H1 (cell line): ENCODE data around the gene CRAT. TPM values are rescaled to one million over a fixed set of nuclear protein-coding genes. Genes with fewer than 3 reads are reported as not detected.

ENCODE experiments used
- CTCF ChIA-PET: fragments of 300-600 bp; sonication (Branson Sonifier 250); formaldehyde crosslinking; loops from one replicate; lab custom pipeline; 2021; ENCODE audit not compliant: partially characterized antibody; lab: Charles Lee
- POLR2A ChIA-PET: fragments of 300-600 bp; sonication (Branson Sonifier 250); formaldehyde crosslinking; loops from one replicate; lab custom pipeline; 2021; ENCODE audit warnings: inconsistent platforms; ENCODE audit not compliant: partially characterized antibody; lab: Charles Lee
- DNase-seq, 2 experiments: peaks; one replicate each; pipeline versions ENCODE4 v3.0.0 to v3.0.0-alpha.2; 2010 to 2022; ENCODE audit warnings: low spot score in 2 of 2, low read depth in 1 of 2, mixed read lengths in 1 of 2
- FAIRE-seq: peaks from 2 replicates; lab custom pipeline; 2011; peaks lifted over from hg19 to GRCh38; lab: Jason Lieb, UNC
- H2AFZ ChIP-seq: 2 replicates; pipeline ENCODE4 v1.8.1; 2012; ENCODE audit warnings: low read length, inconsistent platforms
- H2AK5ac ChIP-seq: 2 replicates; pipeline ENCODE4 v1.6.1; 2013; ENCODE audit warnings: low read depth, low read length
- H2BK120ac ChIP-seq: replicated peaks from 2 replicates; pipeline ENCODE3; 2013; ENCODE audit warnings: low read depth, low read length, inconsistent platforms
- H2BK12ac ChIP-seq: 2 replicates; pipeline ENCODE4 v1.6.1; 2013; ENCODE audit warnings: low read depth, low read length
- H2BK15ac ChIP-seq: 2 replicates; pipeline ENCODE4 v1.6.1; 2013; ENCODE audit warnings: low read length
- H2BK20ac ChIP-seq: 2 replicates; pipeline ENCODE4 v1.6.1; 2013; ENCODE audit warnings: low read length
- H2BK5ac ChIP-seq: 2 replicates; pipeline ENCODE4 v1.6.1; 2013; ENCODE audit warnings: low read depth, low read length
- H3K14ac ChIP-seq: 2 replicates; pipeline ENCODE4 v1.6.1; 2013; ENCODE audit warnings: inconsistent platforms; ENCODE audit not compliant: insufficient read length
- H3K18ac ChIP-seq: 2 replicates; pipeline ENCODE4 v1.6.1; 2013; ENCODE audit warnings: low read length; ENCODE audit errors: extremely low read depth
- H3K23ac ChIP-seq: 2 replicates; pipeline ENCODE4 v1.6.1; 2013; ENCODE audit warnings: inconsistent platforms; ENCODE audit not compliant: insufficient read length
- H3K23me2 ChIP-seq: 2 replicates; pipeline ENCODE4 v1.6.1; 2013; ENCODE audit warnings: low read depth, low read length
- H3K27ac ChIP-seq: 2 replicates; pipeline ENCODE4 v1.6.1; 2011; ENCODE audit warnings: low read depth, low read length, inconsistent platforms
- H3K27me3 ChIP-seq, 4 experiments: replicated peaks in 1 of 4; 1 replicate in 1 of 4; 2 replicates in 3 of 4; pipeline versions ENCODE4 v1.6.1 to v1.8.1; 2011 to 2013; ENCODE audit warnings: low read length in 3 of 4, mild to moderate bottlenecking in 3 of 4, inconsistent platforms in 2 of 4, mixed read lengths in 2 of 4, moderate library complexity in 1 of 4; ENCODE audit not compliant: control insufficient read depth in 3 of 4, insufficient read depth in 3 of 4; ENCODE audit errors: extremely low read depth in 1 of 4
- H3K36me3 ChIP-seq, 4 experiments: 2 replicates each; pipeline versions ENCODE4 v1.6.1 to v1.8.1; 2011 to 2013; ENCODE audit warnings: mild to moderate bottlenecking in 4 of 4, low read length in 3 of 4, moderate library complexity in 2 of 4, control low read depth in 1 of 4, inconsistent platforms in 1 of 4; ENCODE audit not compliant: insufficient read depth in 4 of 4, control insufficient read depth in 2 of 4
- H3K4ac ChIP-seq: replicated peaks from 2 replicates; pipeline ENCODE3; 2013; ENCODE audit warnings: low read length, low read depth, mixed read lengths, inconsistent platforms; ENCODE audit not compliant: insufficient read length
- H3K4me1 ChIP-seq, 4 experiments: replicated peaks in 1 of 4; 1 replicate in 1 of 4; 2 replicates in 3 of 4; pipeline versions ENCODE4 v1.6.1 to v1.8.1; 2011 to 2013; ENCODE audit warnings: low read length in 3 of 4, inconsistent platforms in 2 of 4, mixed read lengths in 1 of 4; ENCODE audit not compliant: insufficient read depth in 4 of 4, control insufficient read depth in 3 of 4
- H3K4me2 ChIP-seq, 2 experiments: 2 replicates each; pipeline versions ENCODE4 v1.6.1 to v1.8.1; 2011 to 2013; ENCODE audit warnings: low read depth in 2 of 2, low read length in 2 of 2, control low read depth in 1 of 2, inconsistent platforms in 1 of 2, mild to moderate bottlenecking in 1 of 2; ENCODE audit not compliant: insufficient read depth in 1 of 2
- H3K4me3 ChIP-seq, 4 experiments: fragments of 200-600, 300-600 bp in 1 of 4; sonication (generic), shearing (Covaris generic), sonication (Bioruptor Twin) in 1 of 4; 2 replicates each; pipeline versions ENCODE4 v1.5.1 to v1.8.1; 2011 to 2016; ENCODE audit warnings: low read length in 4 of 4, low read depth in 3 of 4, control low read depth in 2 of 4, inconsistent platforms in 2 of 4, mild to moderate bottlenecking in 2 of 4, mixed read lengths in 1 of 4, moderate library complexity in 1 of 4; ENCODE audit not compliant: insufficient read depth in 2 of 4; ENCODE audit errors: extremely low read depth in 1 of 4
- H3K56ac ChIP-seq: replicated peaks from 2 replicates; pipeline ENCODE3; 2013; ENCODE audit warnings: low read depth, mild to moderate bottlenecking, mixed read lengths, low read length, inconsistent platforms; ENCODE audit not compliant: insufficient read length
- H3K79me1 ChIP-seq: 2 replicates; pipeline ENCODE4 v1.6.1; 2013; ENCODE audit warnings: low read depth, low read length, control low read depth
- H3K79me2 ChIP-seq, 2 experiments: 2 replicates each; pipeline versions ENCODE4 v1.6.1 to v1.8.1; 2012 to 2013; ENCODE audit warnings: low read length in 2 of 2, mild to moderate bottlenecking in 2 of 2, inconsistent platforms in 1 of 2; ENCODE audit not compliant: insufficient read depth in 2 of 2, control insufficient read depth in 1 of 2
- H3K9ac ChIP-seq, 4 experiments: replicated peaks in 1 of 4; 1 replicate in 1 of 4; 2 replicates in 3 of 4; pipeline versions ENCODE4 v1.6.1 to v1.8.1; 2011 to 2013; ENCODE audit warnings: low read depth in 3 of 4, low read length in 3 of 4, control low read depth in 2 of 4, mild to moderate bottlenecking in 2 of 4, moderate library complexity in 2 of 4, inconsistent platforms in 1 of 4; ENCODE audit errors: extremely low read depth in 1 of 4
- H3K9me3 ChIP-seq, 2 experiments: 2 replicates each; pipeline versions ENCODE4 v1.6.1 to v1.8.1; 2012 to 2013; ENCODE audit warnings: mild to moderate bottlenecking in 2 of 2, moderate library complexity in 2 of 2, control low read depth in 1 of 2, inconsistent platforms in 1 of 2, low read depth in 1 of 2, low read length in 1 of 2, mixed read lengths in 1 of 2; ENCODE audit not compliant: insufficient read depth in 2 of 2
- H4K20me1 ChIP-seq, 2 experiments: replicated peaks in 1 of 2; 2 replicates each; pipeline versions ENCODE3 to v1.8.1; 2011 to 2013; ENCODE audit warnings: inconsistent platforms in 2 of 2, low read length in 2 of 2, mild to moderate bottlenecking in 1 of 2; ENCODE audit not compliant: insufficient read depth in 2 of 2, control insufficient read depth in 1 of 2
- H4K5ac ChIP-seq: 2 replicates; pipeline ENCODE4 v1.6.1; 2013; ENCODE audit warnings: low read length, low read depth, mixed read lengths, inconsistent platforms; ENCODE audit not compliant: insufficient read length
- H4K8ac ChIP-seq: 2 replicates; pipeline ENCODE4 v1.8.0; 2013; ENCODE audit warnings: mild to moderate bottlenecking, moderate library complexity, low read length, inconsistent platforms; ENCODE audit not compliant: insufficient read depth; ENCODE audit errors: extremely low read depth
- H4K91ac ChIP-seq: replicated peaks from 2 replicates; pipeline ENCODE3; 2013; ENCODE audit warnings: low read length, mixed read lengths, inconsistent platforms; ENCODE audit not compliant: insufficient read length
- BACH1 ChIP-seq: IDR thresholded peaks from 2 replicates; pipeline ENCODE4 v1.6.1; 2012; ENCODE audit warnings: low read length, improper control_type of control experiment
- CTCF ChIP-seq, 3 experiments: IDR thresholded peaks; 1 replicate in 2 of 3; 2 replicates in 1 of 3; pipeline versions ENCODE4 v1.5.1 to v1.6.1; 2011; ENCODE audit warnings: low read length in 3 of 3, mild to moderate bottlenecking in 3 of 3, inconsistent platforms in 2 of 3, low read depth in 1 of 3, moderate library complexity in 1 of 3; ENCODE audit not compliant: insufficient read depth in 1 of 3; ENCODE audit errors: control extremely low read depth in 1 of 3
- E2F6 ChIP-seq: IDR thresholded peaks from 2 replicates; pipeline ENCODE4 v1.6.1; 2012; ENCODE audit warnings: inconsistent platforms
- EZH2 ChIP-seq: fragments of 200-600 bp; sonication (generic); IDR thresholded peaks from 2 replicates; pipeline ENCODE4 v1.7.1; 2012; ENCODE audit warnings: low read depth, mild to moderate bottlenecking, moderate library complexity, low read length, inconsistent platforms; ENCODE audit not compliant: severe bottlenecking
- JUND ChIP-seq: IDR thresholded peaks from 2 replicates; pipeline ENCODE4 v1.6.1; 2011; ENCODE audit warnings: mild to moderate bottlenecking, improper control_type of control experiment, low read length
- MAFK ChIP-seq: IDR thresholded peaks from 2 replicates; pipeline ENCODE4 v1.6.1; 2012; ENCODE audit warnings: low read depth, mild to moderate bottlenecking, improper control_type of control experiment, low read length
- NRF1 ChIP-seq: IDR thresholded peaks from 2 replicates; pipeline ENCODE4 v1.6.1; 2011; ENCODE audit warnings: mild to moderate bottlenecking, low read depth, low read length, improper control_type of control experiment
- PHF8 ChIP-seq: fragments of 200-600 bp; sonication (generic); conservative IDR thresholded peaks from 2 replicates; pipeline ENCODE4 v1.7.1; 2012; ENCODE audit warnings: low read depth, mild to moderate bottlenecking, inconsistent platforms, low read length, moderate library complexity
- POLR2A ChIP-seq, 2 experiments: IDR thresholded peaks; 1 replicate in 1 of 2; 2 replicates in 1 of 2; pipeline ENCODE4 v1.6.1; 2011; ENCODE audit warnings: low read depth in 2 of 2, low read length in 2 of 2, mild to moderate bottlenecking in 2 of 2; ENCODE audit errors: control extremely low read depth in 1 of 2
- USF2 ChIP-seq: IDR thresholded peaks from 2 replicates; pipeline ENCODE4 v1.6.1; 2011; ENCODE audit warnings: low read length, improper control_type of control experiment
- WGBS, 2 experiments: shearing (Covaris generic) in 1 of 2; methylation state at CpG; one replicate each; pipeline versions ENCODE4 v1.1.6 to v1.1.7; 2013 to 2015; ENCODE audit warnings: low lambda C conversion rate in 2 of 2, mixed read lengths in 2 of 2, inconsistent platforms in 1 of 2, low coverage in 1 of 2, missing lambda C conversion rate in 1 of 2; ENCODE audit not compliant: insufficient replicate concordance in 2 of 2, insufficient coverage in 1 of 2, insufficient read length in 1 of 2; ENCODE audit errors: extremely low coverage in 1 of 2, missing lambda C conversion rate in 1 of 2; 5-methylcytosine and 5-hydroxymethylcytosine counted together
- polyA plus RNA-seq, 7 experiments: library from polyadenylated mRNA; depleted of rRNA in 3 of 7; stranded (reverse) in 5 of 7; unstranded in 2 of 7; fragments of >200 nt in 5 of 7; fragments of 200-250 nt in 2 of 7; gene quantifications; 1 replicate in 5 of 7; 2 replicates in 1 of 7; 4 replicates in 1 of 7; pipeline versions ENCODE4 v1.2.1 to v1.2.3, GENCODE V29; 2011 to 2013; ENCODE audit warnings: missing spikeins in 2 of 7, mixed read lengths in 2 of 7
- total RNA-seq: library from RNA; stranded (reverse); fragmentation: NEBNext Ultra II Directional; extraction: Animal tissue kit (Norgen Biotek cat#: 25700); gene quantifications from 2 replicates; pipeline ENCODE4 v1.2.1, GENCODE V29; 2021

CRAT gene
- total and polyA plus RNA-seq, 2 of the 8 experiments (the other 6 are each of a cell fraction or from before 2014, with no cell fraction given): 8.2 to 17.3 TPM

GRCh38 chr9:129107651-129108050 is 2.9 kb downstream of the CRAT start:
- Histone ChIP-seq H3K23me2 (peaks cover 10% of the 10 kb centered on the region), H3K56ac (no peak overlapping the region), H3K79me1 (no peaks in the 10 kb centered on the region), H2BK5ac (0 out of 2 replicates have a peak overlapping the region, but pooled peaks have one; percentile 16), H4K20me1 (no peaks in the 10 kb centered on the region), H3K18ac (no peak overlapping the region), H3K27me3 (peaks cover 0 to 15% (median 13%) of the 10 kb centered on the region in 4 experiments; a peak in 5 of 7 replicates), H3K4me2 (no peak overlapping the region), H2AK5ac (no peak overlapping the region), H3K4ac (no peak overlapping the region), H3K79me2 (peaks cover 0 to 10% of the 10 kb centered on the region in 2 experiments; a peak in 2 of 4 replicates), H2BK12ac (no peak overlapping the region), H4K5ac (no peak overlapping the region), H4K8ac (no peak overlapping the region), H3K14ac (no peak overlapping the region), H2BK20ac (no peak overlapping the region), H2BK15ac (0 out of 2 replicates have a peak overlapping the region, but pooled peaks have one; percentile 46), H3K4me1 (peaks cover 0 to 5% (median 4%) of the 10 kb centered on the region in 4 experiments; a peak in 3 of 7 replicates), H4K91ac (no peak overlapping the region), H3K4me3 (no peak overlapping the region), H2AFZ (no peak overlapping the region), H2BK120ac (no peak overlapping the region), H3K23ac (no peak overlapping the region), H3K27ac (no peak overlapping the region), H3K9ac (no peak overlapping the region), H3K36me3 (no peaks in the 10 kb centered on the region), H3K9me3 (no peaks in the 10 kb centered on the region)
- no peak for DNase-seq
- ChIA-PET POLR2A (interaction anchor here (1.4 kb wide), 1 partner anchor 12 kb away, joined by 5 read pairs; no protein-coding TSS in a partner anchor), CTCF (no interaction called here)
- FAIRE-seq: no peak
- 94% methylated on average over 13 of the region's 13 CpGs; no CpG with 5 or more reads in 1 of the 2 experiments for WGBS, 2 experiments
- no peak for TF ChIP-seq JUND
- TF ChIP-seq USF2: no peak
- no peak for TF ChIP-seq POLR2A (IDR thresholded peaks at IDR 0.05; ENCODE audit: control extremely low read depth in 1 of 2, low read depth in 2 of 2, low read length in 2 of 2)
- no peak for TF ChIP-seq CTCF (IDR thresholded peaks at IDR 0.05; ENCODE audit: control extremely low read depth in 1 of 3, insufficient read depth in 1 of 3, low read depth in 1 of 3, low read length in 3 of 3)
- no peak for TF ChIP-seq BACH1
- TF ChIP-seq NRF1: no peak
- TF ChIP-seq EZH2: no peak
- TF ChIP-seq E2F6: no peak
- no peak for TF ChIP-seq MAFK
- no peak for TF ChIP-seq PHF8
